K562 (cell line): ENCODE data around the gene TBX6. TPM values are rescaled to one million over a fixed set of nuclear protein-coding genes. Genes with fewer than 3 reads are reported as not detected.

Source experiments
- E4F1 ChIP-seq: fragments of 250-450 bp; sonication (Bioruptor Pico); IDR thresholded peaks from 2 replicates; pipeline ENCODE4 v1.5.0; 2021; ENCODE audit warnings: mild to moderate bottlenecking, borderline replicate concordance
- ESRRA ChIP-seq: fragments of 450-650 bp; IDR thresholded peaks from 2 replicates; pipeline ENCODE4 v1.6.1; 2014; ENCODE audit warnings: low read depth, mild to moderate bottlenecking, moderate library complexity, borderline replicate concordance
- FOXP1 ChIP-seq: sonication (generic); formaldehyde crosslinking; IDR thresholded peaks from 2 replicates; pipeline ENCODE4 v1.8.0; 2022; ENCODE audit warnings: mild to moderate bottlenecking, missing genetic modification reagents
- HIVEP1 ChIP-seq: fragments of 250-450 bp; sonication (Bioruptor Pico); IDR thresholded peaks from 2 replicates; pipeline ENCODE4 v1.4.0; 2020; ENCODE audit warnings: mild to moderate bottlenecking
- HNRNPL ChIP-seq: fragments of 200-400 bp; formaldehyde crosslinking; IDR thresholded peaks from 2 replicates; pipeline ENCODE4 v1.6.1; 2017; ENCODE audit warnings: low read depth, mild to moderate bottlenecking, low read length
- MCM5 ChIP-seq: fragments of 450-650 bp; IDR thresholded peaks from 2 replicates; pipeline ENCODE4 v1.6.1; 2016; ENCODE audit warnings: low read depth
- MECOM ChIP-seq: fragments of 250-450 bp; sonication (Bioruptor Pico); IDR thresholded peaks from 2 replicates; pipeline ENCODE4 v1.8.0; 2022; ENCODE audit warnings: inconsistent platforms
- PTTG1 ChIP-seq: fragments of 450-650 bp; IDR thresholded peaks from 2 replicates; pipeline ENCODE4 v1.6.1; 2016; ENCODE audit warnings: low read depth, mild to moderate bottlenecking, missing genetic modification characterization, missing compliant biosample characterization
- SPI1 ChIP-seq: IDR thresholded peaks from 2 replicates; pipeline ENCODE4 v1.6.1; 2011; ENCODE audit warnings: low read depth, low read length, control low read depth, borderline replicate concordance
- SREBF1 ChIP-seq: fragments of 150-350 bp; IDR thresholded peaks from 2 replicates; pipeline ENCODE4 v1.6.1; 2014; ENCODE audit warnings: antibody characterized with exemption, low read depth, low read length, borderline replicate concordance
- ZBED1 ChIP-seq: IDR thresholded peaks from 2 replicates; pipeline ENCODE4 v1.6.1; 2014
- ZNF274 ChIP-seq: IDR thresholded peaks from 2 replicates; pipeline ENCODE4 v1.6.1; 2011; ENCODE audit warnings: low read depth, mild to moderate bottlenecking, low read length, moderate library complexity, borderline replicate concordance
- ZNF431 ChIP-seq: sonication (generic); formaldehyde crosslinking; IDR thresholded peaks from 2 replicates; pipeline ENCODE4 v1.8.0; 2022; ENCODE audit warnings: mild to moderate bottlenecking, missing genetic modification reagents
- ZNF76 ChIP-seq: fragments of 250-450 bp; sonication (Bioruptor Pico); IDR thresholded peaks from 2 replicates; pipeline ENCODE4 v1.4.0; 2020; ENCODE audit warnings: mild to moderate bottlenecking, moderate library complexity, borderline replicate concordance
- ZNF785 ChIP-seq: fragments of 250-450 bp; sonication (Bioruptor Pico); IDR thresholded peaks from 2 replicates; pipeline ENCODE4 v1.4.0; 2020; ENCODE audit warnings: mild to moderate bottlenecking
- polyA plus RNA-seq, 8 experiments: library from polyadenylated mRNA; depleted of rRNA in 4 of 8; stranded (reverse) in 5 of 8; unstranded in 3 of 8; fragments of >200 nt; fragmentation: Nextera tagmentation in 2 of 8; fragmentation: Illumina TruSeq in 1 of 8; extraction: Ambion mirVana in 2 of 8; extraction: Trizol in 1 of 8; gene quantifications; 2 replicates each; pipeline versions ENCODE4 v1.2.1 to v1.2.3, GENCODE V29; 2011 to 2014; ENCODE audit warnings: inconsistent platforms in 1 of 8, missing spikeins in 1 of 8
- total RNA-seq, 7 experiments: library from RNA; depleted of rRNA in 6 of 7; stranded (reverse); fragments of >200 nt in 6 of 7; fragmentation: Illumina TruSeq in 2 of 7; extraction: Trizol in 2 of 7; gene quantifications; 2 replicates each; pipeline versions ENCODE4 v1.2.1 to v1.2.3, GENCODE V29; 2011 to 2021; ENCODE audit warnings: low replicate concordance in 1 of 7
- TF ChIP-seq, protein P1 (sequence below): sonication (generic); IDR thresholded peaks from 2 replicates; pipeline ENCODE4 v1.6.1; 2016
- TF ChIP-seq, protein P2 (sequence below), 2 experiments: fragments of 450-650 bp; IDR thresholded peaks; 2 replicates each; pipeline ENCODE4 v1.6.1; 2016; ENCODE audit warnings: mild to moderate bottlenecking in 2 of 2, borderline replicate concordance in 1 of 2, low read depth in 1 of 2, moderate library complexity in 1 of 2

Gene TBX6
- total and polyA plus RNA-seq, 9 of the 15 experiments (the other 6 are each of a cell fraction or from before 2014, with no cell fraction given) = 0.07 to 0.58 (median 0.11) TPM; not detected in 2

DNA sequence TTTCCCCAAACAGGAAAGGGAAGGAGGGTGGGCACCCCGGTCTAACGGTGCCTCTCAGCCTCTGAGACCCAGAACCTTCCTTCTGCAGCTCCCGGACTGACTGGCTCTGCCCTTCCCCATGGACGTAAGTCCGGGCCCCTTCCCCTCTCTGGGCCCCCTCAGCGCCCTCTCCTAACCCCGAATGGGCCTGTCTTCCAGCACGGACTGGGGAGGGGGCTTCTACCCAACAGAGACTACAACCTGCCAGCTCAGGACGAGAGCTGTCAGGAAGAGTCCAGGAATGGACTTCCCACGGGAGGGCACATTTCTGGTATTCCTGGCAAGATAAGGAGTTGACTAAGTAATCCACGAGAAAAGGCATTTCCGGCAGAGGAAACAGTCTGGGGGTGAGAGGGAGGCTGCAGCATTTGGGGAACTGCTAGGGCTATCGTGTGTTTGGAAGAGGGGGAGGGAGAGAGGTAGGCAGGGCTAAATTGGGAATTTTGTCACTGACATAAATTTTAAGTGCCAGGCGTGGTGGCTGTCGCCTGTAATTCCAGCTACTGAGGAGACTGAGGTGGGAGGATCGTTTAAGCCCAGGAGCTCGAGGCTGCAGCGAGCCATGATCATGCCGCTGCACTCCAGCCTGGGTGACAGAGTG lies 38.2 kb downstream of the TBX6 start (continued):
- TF ChIP-seq MECOM (CRISPR knock-in tag) = no peak
- no peak for TF ChIP-seq ZNF274
- no peak for TF ChIP-seq ZNF431 (CRISPR knock-in tag)
- TF ChIP-seq ZBED1 = no peak
- no peak for TF ChIP-seq HNRNPL
- TF ChIP-seq, protein P1, sequence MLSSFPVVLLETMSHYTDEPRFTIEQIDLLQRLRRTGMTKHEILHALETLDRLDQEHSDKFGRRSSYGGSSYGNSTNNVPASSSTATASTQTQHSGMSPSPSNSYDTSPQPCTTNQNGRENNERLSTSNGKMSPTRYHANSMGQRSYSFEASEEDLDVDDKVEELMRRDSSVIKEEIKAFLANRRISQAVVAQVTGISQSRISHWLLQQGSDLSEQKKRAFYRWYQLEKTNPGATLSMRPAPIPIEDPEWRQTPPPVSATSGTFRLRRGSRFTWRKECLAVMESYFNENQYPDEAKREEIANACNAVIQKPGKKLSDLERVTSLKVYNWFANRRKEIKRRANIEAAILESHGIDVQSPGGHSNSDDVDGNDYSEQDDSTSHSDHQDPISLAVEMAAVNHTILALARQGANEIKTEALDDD = 0 out of 2 replicates have a peak, but pooled peaks have one; percentile 21
- TF ChIP-seq SPI1 = peak; percentile 79; the same call in 1 of the 2 replicates
- TF ChIP-seq FOXP1 = no peak
- TF ChIP-seq ESRRA = no peak
- no peak for TF ChIP-seq ZNF76 (CRISPR knock-in tag)
- no peak for TF ChIP-seq SREBF1
- TF ChIP-seq E4F1 (CRISPR knock-in tag) = no peak
- no peak for TF ChIP-seq PTTG1 (tag)
- no peak for TF ChIP-seq ZNF785 (CRISPR knock-in tag)
- TF ChIP-seq MCM5 = no peak
- TF ChIP-seq, protein P2, sequence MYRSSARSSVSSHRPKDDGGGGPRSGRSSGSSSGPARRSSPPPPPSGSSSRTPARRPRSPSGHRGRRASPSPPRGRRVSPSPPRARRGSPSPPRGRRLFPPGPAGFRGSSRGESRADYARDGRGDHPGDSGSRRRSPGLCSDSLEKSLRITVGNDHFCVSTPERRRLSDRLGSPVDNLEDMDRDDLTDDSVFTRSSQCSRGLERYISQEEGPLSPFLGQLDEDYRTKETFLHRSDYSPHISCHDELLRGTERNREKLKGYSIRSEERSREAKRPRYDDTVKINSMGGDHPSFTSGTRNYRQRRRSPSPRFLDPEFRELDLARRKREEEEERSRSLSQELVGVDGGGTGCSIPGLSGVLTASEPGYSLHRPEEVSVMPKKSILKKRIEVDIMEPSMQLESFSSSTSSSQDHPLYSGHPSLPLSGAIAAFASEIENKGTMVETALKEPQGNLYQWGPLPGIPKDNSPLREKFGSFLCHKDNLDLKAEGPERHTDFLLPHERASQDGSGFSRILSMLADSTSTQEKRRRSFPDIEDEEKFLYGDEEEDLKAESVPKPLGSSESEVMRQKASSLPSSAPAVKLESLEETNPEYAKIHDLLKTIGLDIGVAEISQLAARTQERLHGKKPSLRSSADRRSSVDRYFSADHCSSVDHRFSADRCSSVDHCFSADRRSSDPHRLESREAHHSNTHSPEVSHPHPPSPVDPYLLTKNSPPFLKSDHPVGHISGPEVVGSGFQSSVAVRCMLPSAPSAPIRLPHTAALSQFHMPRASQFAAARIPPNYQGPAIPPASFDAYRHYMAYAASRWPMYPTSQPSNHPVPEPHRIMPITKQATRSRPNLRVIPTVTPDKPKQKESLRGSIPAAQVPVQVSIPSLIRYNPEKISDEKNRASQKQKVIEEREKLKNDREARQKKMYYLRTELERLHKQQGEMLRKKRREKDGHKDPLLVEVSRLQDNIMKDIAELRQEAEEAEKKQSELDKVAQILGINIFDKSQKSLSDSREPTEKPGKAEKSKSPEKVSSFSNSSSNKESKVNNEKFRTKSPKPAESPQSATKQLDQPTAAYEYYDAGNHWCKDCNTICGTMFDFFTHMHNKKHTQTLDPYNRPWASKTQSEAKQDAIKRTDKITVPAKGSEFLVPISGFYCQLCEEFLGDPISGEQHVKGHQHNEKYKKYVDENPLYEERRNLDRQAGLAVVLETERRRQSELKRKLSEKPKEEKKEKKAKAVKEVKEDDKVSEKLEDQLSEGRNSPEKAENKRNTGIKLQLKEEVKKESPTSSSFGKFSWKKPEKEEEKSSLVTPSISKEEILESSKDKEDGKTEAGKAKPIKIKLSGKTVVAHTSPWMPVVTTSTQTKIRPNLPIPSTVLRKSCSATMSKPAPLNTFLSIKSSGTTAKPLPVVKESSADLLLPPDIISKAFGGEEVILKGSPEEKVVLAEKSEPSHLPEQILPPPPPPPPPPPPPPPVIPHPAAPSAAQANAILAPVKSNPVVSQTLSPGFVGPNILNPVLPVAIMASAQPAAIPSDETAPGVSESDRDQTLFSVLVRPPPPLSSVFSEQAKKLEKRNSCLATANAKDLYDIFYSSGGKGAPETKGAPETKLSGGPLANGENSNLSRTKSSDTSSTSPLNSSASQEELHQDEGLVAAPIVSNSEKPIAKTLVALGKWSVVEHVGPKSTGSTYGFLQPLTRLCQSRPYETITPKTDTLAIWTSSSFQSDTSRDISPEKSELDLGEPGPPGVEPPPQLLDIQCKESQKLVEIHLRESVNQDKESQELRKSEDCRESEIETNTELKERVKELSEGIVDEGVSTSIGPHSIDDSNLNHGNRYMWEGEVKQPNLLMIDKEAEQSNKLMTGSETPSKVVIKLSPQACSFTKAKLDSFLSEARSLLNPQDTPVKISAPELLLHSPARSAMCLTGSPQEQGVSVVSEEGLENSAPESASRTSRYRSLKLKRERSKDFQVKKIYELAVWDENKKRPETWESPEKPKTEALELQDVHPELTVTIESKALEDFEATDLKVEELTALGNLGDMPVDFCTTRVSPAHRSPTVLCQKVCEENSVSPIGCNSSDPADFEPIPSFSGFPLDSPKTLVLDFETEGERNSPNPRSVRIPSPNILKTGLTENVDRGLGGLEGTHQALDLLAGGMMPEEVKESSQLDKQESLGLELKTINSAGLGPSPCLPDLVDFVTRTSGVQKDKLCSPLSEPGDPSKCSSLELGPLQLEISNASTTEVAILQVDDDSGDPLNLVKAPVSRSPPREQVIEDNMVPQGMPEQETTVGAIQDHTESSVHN (IDR thresholded peaks at IDR 0.05; ENCODE audit: borderline replicate concordance in 1 of 2, low read depth in 1 of 2) = no peak
- no peak for TF ChIP-seq HIVEP1 (CRISPR knock-in tag)
